HCT116 (cell line): Measurements from ENCODE around the gene UNKL.

Experiments
- CEBPB ChIP-seq: IDR thresholded peaks from 2 replicates; pipeline ENCODE4 v1.6.1; 2012; ENCODE audit warnings: low read depth
- CTCF ChIP-seq, 3 experiments: fragments of 200-600 bp in 1 of 3; sonication (generic) in 1 of 3; IDR thresholded peaks in 2 of 3; conservative IDR thresholded peaks in 1 of 3; 2 replicates each; pipeline ENCODE4 v1.5.1; 2012 to 2017; ENCODE audit warnings: low read depth in 2 of 3, low read length in 2 of 3, antibody characterized with exemption in 1 of 3, borderline replicate concordance in 1 of 3, control low read depth in 1 of 3, mild to moderate bottlenecking in 1 of 3, mixed read lengths in 1 of 3, mixed run types in 1 of 3, moderate library complexity in 1 of 3; ENCODE audit not compliant: insufficient read depth in 1 of 3
- EZH2 ChIP-seq: fragments of 200-600 bp; sonication (generic); IDR thresholded peaks from 2 replicates; pipeline ENCODE4 v1.6.1; 2017; ENCODE audit warnings: antibody characterized with exemption, mixed run types
- FOSL1 ChIP-seq: IDR thresholded peaks from 2 replicates; pipeline ENCODE4 v1.6.1; 2012; ENCODE audit warnings: low read depth
- POLR2A ChIP-seq: IDR thresholded peaks from 2 replicates; pipeline ENCODE4 v1.7.0; 2011; ENCODE audit warnings: borderline replicate concordance; ENCODE audit not compliant: insufficient read depth, insufficient read length; ENCODE audit errors: extremely low read depth
- POLR2AphosphoS5 ChIP-seq: IDR thresholded peaks from 2 replicates; pipeline ENCODE4 v1.6.1; 2011; ENCODE audit warnings: mild to moderate bottlenecking, low read depth, low read length, moderate library complexity
- RAD21 ChIP-seq: IDR thresholded peaks from 2 replicates; pipeline ENCODE4 v1.6.1; 2012; ENCODE audit warnings: low read depth, mild to moderate bottlenecking
- TCF7L2 ChIP-seq: IDR thresholded peaks from 2 replicates; pipeline ENCODE4 v1.7.0; 2011; ENCODE audit warnings: borderline replicate concordance, inconsistent platforms; ENCODE audit not compliant: insufficient read depth, insufficient read length; ENCODE audit errors: extremely low read depth
- YY1 ChIP-seq: IDR thresholded peaks from 2 replicates; pipeline ENCODE4 v1.6.1; 2011; ENCODE audit warnings: low read length, low read depth, moderate library complexity, mild to moderate bottlenecking; ENCODE audit not compliant: insufficient replicate concordance; ENCODE audit errors: extremely low read depth
- ZFX ChIP-seq: fragments of 450-650 bp; IDR thresholded peaks from 2 replicates; pipeline ENCODE4 v1.6.1; 2017
- ZNF274 ChIP-seq: fragments of 200-500 bp; sonication (Bioruptor generic); IDR thresholded peaks from 2 replicates; pipeline ENCODE4 v1.6.1; 2014; ENCODE audit warnings: mild to moderate bottlenecking, low read depth, low read length, inconsistent platforms
- TF ChIP-seq, protein P1 (sequence below): IDR thresholded peaks from 2 replicates; pipeline ENCODE4 v1.6.1; 2011; ENCODE audit warnings: mild to moderate bottlenecking, low read length, moderate library complexity; ENCODE audit not compliant: insufficient replicate concordance; ENCODE audit errors: extremely low read depth
- TF ChIP-seq, protein P2 (sequence below): IDR thresholded peaks from 2 replicates; pipeline ENCODE4 v1.6.1; 2012

- TF ChIP-seq CTCF (IDR thresholded peaks at IDR 0.05 in 2 of 3, conservative IDR thresholded peaks at IDR 0.05 in 1 of 3; ENCODE audit: borderline replicate concordance in 1 of 3, insufficient read depth in 1 of 3, low read depth in 2 of 3, low read length in 2 of 3) (no peak), POLR2A (no peak), ZFX (no peak), RAD21 (no peak), EZH2 (no peak), ZNF274 (no peak), POLR2AphosphoS5 (no peak), CEBPB (no peak), YY1 (no peak), TCF7L2 (no peak), FOSL1 (no peak)
- TF ChIP-seq, protein P1, sequence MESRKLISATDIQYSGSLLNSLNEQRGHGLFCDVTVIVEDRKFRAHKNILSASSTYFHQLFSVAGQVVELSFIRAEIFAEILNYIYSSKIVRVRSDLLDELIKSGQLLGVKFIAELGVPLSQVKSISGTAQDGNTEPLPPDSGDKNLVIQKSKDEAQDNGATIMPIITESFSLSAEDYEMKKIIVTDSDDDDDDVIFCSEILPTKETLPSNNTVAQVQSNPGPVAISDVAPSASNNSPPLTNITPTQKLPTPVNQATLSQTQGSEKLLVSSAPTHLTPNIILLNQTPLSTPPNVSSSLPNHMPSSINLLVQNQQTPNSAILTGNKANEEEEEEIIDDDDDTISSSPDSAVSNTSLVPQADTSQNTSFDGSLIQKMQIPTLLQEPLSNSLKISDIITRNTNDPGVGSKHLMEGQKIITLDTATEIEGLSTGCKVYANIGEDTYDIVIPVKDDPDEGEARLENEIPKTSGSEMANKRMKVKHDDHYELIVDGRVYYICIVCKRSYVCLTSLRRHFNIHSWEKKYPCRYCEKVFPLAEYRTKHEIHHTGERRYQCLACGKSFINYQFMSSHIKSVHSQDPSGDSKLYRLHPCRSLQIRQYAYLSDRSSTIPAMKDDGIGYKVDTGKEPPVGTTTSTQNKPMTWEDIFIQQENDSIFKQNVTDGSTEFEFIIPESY = no peak
- TF ChIP-seq, protein P2, sequence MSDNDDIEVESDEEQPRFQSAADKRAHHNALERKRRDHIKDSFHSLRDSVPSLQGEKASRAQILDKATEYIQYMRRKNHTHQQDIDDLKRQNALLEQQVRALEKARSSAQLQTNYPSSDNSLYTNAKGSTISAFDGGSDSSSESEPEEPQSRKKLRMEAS = no peak
Observed at GRCh38 chr16:1318268-1318545, 96.3 kb downstream of the UNKL start.
